ENCODE results near the gene HHEX.

- no peak for TF ChIP-seq CTCF (IDR thresholded peaks at IDR 0.05)
- no peak for TF ChIP-seq POLR2A (IDR thresholded peaks at IDR 0.05)
Observed at GRCh38 chr10:92690211-92690914, 608 bp downstream of the HHEX start.
